ENCODE data around the gene RBFOX2.

GRCh38 chr22:36022697-36023096 lies 5.9 kb downstream of the RBFOX2 start:
- TF ChIP-seq CTCF (IDR thresholded peaks at IDR 0.05): no peak
- no peak for TF ChIP-seq POLR2A (IDR thresholded peaks at IDR 0.05)
